HG03103 (cell line): ENCODE data around the gene TOX2.

ENCODE experiments used
- ATAC-seq: cut with Tn5 transposase; IDR thresholded peaks from one replicate; pipeline ENCODE4 v1.9.1; 2021; ENCODE audit warnings: low read depth; ENCODE audit not compliant: unreplicated experiment

TOX2 gene

DNA sequence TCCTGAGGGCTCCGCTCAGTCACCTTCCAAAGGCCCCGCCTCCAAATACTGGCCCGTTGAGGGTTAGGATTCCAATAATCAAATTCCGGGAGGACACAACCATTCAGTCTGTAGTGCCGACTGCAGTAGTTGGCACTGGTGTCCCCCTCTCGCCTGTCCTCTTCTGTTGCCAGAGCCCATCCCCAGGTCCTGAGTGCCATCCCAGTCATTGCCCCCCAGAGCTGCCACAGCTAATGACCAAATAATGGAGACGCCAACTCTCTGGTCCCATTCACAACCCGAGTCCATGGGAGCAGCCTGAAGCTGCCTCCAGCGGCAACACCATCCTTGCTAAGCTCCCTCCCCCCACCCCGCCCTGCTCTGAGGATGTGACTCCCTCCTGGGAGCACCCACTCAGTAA lies 156.4 kb downstream of the TOX2 start:
- no peak for ATAC-seq

- no peak for ATAC-seq
Measured at GRCh38 chr20:44071526-44072111, 157.0 kb downstream of the TOX2 start.

DNA sequence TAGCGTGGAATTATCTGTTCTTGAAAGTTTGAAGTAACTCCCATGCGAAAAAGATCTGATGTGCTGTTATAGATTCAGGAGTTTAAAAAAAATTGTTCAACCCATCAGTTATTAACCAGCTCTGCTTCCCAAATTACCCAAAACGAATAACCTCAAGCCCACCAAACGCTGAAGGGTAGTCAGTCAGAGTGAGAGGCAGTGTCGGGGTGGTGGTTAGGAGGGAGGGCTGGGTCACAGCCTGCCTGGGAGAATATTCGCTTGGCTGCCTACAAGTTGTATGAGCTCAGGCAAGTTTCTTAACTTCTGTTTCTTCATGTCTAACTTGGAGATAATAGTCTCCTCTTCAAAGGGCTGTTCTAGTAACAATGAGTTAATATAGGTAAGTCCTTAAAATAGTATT lies 157.7 kb downstream of the TOX2 start:
- ATAC-seq: no peak

DNA sequence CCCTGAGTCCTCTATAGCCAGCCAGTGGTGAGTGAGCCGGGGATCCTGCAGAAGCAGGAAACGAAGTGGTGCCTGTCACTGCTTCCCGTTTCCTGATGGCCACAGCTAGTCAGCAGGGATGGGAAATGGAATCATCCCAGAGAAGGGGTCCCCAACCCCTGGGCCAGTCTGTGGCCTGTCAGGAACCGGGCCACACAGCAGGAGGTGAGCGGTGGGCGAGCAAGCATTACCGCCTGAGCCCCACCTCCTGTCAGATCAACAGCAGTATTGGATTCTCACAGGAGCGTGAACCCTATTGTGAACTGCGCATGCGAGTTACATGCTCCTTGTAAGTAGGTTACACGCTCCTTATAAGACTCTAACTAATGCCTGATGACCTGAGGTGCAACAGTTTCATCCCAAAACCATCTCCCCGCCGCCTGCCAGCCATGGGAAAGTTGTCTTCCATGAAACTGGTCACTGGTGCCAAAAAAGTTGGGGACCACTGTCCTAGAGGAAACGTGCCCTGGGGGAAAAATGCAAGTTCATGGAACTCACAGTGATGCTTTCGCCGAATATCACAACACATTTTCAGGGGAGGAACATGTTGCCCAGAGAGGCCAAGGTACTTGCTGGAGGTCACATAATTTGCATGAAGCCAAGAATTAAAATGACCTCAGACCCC lies 158.5 kb downstream of the TOX2 start:
- no peak for ATAC-seq

- ATAC-seq: no peak
Measured at GRCh38 chr20:44073675-44074071, 159.0 kb downstream of the TOX2 start.

DNA sequence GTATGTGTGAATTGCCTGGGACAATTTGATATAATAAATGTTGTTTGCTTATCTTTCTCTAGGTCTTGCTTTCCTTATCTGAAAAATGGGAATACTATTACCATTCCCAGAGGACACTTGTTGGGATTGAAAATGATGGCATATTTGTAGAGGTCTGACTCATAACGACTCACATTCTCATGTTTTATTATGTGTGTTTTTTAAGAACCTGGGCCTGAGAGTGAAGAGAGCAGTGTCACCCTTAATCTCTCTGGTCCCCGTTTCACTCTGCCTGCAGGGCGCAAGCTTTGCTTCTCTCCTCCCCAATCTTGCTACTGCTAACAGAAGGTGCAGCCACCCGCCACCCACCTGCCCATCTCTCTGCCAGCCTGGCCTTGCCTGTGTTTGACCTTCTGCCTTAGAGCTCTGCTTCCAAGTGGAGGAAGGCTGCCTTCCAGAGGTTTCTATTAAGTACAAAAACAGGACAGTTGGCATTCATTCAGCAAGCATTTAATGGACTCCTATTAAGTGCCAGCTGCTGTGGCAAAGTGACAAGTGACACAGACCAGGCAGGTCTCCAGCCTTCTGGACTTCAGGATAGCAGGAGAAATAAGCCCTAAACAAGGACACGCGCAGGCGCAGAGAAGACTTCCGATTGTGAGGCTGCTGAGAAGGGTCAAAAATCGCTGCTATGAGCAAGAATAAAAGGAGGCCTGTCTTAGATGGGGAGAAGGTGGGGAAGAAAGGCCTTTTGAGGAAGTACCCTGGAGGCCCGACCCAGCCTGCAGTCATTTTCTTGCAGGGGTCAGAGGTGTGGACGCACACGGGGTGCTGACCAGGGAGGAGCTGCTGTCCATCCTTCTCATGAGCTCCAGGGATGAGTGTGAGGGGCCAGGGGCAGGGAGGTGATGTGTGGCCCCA lies 159.8 kb downstream of the TOX2 start:
- ATAC-seq: no peak

DNA sequence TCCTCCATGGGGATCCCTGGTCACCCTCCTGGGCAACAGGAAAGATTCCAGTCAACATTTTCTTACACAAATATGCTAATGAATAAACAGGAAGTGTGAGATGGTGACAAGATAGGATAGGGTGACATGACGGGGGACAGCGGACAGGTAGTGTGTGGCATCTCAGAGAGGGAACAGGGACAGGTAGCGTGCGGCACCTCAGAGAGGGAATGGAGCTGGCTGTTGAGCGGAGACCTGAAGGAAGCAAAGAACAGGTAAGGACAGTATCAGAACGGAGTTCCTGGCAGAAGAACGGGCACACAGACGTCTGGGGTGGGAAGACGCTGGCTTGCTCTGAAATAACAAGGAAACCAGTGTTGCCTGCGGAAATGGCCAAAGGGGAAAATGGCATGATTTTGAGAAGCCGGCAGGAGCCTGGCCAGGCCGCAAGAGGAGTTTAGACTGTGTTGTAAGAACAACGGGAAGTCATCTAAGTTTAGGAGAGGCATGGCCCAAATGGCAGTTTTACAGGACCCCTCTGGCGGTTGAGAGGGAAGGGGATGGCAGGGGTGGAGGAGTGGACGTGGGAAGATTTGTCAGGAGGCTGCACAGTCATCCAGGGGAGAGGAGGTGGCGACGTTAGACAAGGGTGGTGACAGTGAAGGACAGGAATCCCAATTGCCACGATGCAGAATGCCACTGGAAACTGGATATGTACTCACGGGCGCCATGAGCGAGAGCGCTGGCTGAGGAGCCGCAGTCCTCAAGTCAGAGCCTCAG lies 160.7 kb downstream of the TOX2 start:
- no peak for ATAC-seq

DNA sequence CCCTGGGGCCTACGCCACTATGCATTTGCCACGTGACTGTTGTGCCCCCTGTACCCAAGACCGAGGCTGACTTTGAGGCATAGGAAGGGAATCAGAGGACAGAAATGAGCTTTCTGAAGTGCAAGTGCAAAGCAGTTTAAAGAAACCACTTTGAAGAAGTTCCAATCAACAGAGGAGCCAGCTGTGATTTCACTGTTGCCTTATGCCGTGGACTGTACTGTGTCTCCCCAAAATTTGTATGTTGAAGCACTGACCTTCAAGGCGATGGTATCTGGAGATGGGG lies 161.2 kb downstream of the TOX2 start:
- no peak for ATAC-seq

DNA sequence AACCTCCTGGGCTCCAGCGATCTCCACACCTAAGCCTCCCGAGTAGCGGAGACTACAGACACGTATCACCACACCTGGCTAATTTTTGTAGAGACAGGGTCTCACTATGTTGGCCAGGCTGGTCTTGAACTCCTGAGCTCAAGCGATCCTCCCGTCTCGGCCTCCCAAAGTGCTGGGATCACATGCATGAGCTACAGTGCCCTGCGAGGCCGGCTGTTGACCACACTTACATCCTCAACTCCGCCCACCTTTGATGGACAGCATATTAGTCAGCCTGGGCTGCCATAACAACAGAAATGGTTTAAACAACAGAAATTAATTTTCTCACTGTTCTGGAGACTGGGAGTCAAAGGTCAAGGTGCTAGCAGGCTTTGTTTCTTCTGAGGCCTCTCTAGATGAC lies 164.6 kb downstream of the TOX2 start:
- ATAC-seq: no peak

GRCh38 chr20:44080064-44080463 lies 165.4 kb downstream of the TOX2 start:
- no peak for ATAC-seq

DNA sequence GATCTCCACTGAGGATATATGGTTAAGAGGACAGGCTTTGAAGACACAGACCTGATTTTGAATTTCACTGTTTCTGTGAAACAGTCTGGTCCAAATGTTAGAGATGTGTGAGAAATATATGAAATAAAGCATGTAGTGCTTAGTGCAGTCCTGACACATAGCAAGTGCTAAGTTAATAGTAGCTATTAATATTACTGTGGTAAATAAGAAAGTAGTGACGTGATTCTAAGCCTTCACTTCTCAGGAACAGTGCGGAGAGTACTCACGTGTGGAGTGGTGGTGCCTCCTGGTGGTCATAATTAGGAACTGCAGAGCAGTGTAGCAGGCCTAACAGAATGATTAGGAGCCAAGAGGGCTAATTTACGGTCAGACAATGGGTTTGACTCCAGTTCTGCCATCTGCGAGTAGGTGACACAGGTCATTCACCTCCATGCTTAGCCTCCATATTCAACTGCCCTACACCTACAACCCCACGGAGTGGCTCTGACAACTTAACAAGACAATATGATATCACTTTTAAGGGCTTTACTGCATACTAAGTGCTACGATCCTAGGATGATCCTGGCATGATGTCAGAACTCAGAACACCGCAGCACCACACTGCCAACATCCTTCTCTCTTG lies 166.1 kb downstream of the TOX2 start:
- ATAC-seq: peak; percentile 85

DNA sequence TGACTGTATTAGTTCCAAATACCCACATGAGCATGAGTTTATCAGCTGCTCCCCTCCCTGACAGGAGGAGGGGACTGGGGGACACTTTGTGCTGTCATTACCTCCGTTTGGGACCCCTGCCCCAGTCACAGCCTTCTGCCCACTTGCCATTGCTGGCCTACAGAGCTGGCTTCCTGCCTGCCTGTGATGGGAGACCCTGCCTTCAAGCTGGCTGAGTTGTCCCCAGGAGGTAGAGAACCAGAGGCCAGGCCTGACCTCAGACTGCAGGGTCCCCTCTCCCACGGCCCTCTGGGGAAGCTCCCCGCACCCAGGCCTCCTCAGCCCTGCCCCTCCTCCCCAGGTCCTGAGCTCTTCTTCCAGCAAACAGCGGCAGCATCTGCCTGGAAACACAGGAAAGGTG lies 166.8 kb downstream of the TOX2 start:
- ATAC-seq: no peak

GRCh38 chr20:44081888-44082287 lies 167.2 kb downstream of the TOX2 start:
- no peak for ATAC-seq

DNA sequence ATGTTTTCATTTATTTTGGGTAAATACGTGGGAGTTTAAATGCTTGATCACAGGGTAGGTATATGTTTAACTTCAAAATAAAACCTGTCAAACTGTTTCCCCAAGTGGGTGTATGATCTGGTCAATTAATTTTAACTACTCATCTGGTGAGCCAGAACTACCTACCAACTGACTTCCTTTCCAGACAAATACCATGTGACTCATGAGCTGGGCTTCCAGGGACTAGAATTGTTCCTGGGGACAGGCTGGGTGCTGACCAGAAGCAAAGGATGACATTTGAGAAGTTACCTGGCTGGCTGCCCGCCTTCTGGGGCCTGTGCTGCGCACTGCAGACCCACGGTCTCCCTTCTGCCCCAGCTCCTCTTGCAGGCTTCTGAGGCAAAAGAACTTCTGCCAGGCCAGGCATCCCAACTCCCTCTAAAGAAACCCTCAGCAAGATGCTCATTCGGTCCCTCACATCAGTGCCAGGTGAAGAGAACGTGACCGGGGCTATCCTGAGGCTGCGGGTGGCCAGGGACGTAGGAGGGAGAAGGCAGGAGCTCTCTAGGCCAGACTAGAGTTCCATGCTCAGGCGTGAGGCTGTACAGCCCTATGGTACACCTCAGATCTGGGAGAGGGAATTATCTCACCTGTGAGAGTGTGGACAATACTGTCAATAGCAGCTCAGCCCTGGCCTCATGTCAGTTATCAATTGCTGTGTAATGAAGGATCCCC lies 168.7 kb downstream of the TOX2 start:
- no peak for ATAC-seq

DNA sequence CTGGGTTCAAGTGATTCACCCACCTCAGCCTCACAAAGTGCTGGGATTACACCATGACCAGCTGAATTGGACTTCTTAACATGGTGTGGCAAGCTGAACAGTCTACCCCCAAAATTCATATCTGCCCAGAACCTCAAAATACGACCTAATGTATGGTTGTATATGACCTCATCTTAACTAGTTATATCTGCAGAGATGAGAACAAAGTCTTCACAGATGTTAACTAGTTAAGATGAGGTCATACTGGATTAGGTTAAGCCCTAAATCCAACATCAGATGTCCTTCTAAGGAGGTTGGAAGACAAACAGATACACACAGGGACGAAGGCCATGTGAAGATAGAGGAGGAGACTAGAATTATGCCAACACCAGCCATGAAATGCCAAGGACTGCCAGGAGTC lies 169.8 kb downstream of the TOX2 start:
- no peak for ATAC-seq

DNA sequence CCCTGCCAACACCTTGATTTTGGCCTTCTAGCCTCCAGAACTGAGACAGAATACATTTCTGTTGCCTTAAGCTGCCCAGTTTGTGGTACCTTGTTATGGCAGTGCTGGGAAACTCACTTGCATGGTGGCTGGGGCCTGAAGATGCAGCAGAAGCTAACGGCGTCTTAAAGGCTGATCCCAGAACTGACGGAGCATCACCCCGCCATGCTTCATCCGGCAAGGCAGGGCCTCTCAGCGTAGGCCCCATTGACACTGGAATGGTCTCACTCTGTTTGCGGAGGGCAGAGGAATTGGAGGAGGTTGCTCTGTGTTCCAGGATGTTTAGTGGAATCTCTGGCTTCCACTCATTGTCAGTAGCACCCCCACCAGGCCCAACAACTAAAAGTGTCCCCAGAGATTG lies 170.2 kb downstream of the TOX2 start:
- no peak for ATAC-seq

GRCh38 chr20:44085616-44086434 lies 171.2 kb downstream of the TOX2 start:
- ATAC-seq: no peak

GRCh38 chr20:44087051-44087856 lies 172.6 kb downstream of the TOX2 start:
- ATAC-seq: no peak

DNA sequence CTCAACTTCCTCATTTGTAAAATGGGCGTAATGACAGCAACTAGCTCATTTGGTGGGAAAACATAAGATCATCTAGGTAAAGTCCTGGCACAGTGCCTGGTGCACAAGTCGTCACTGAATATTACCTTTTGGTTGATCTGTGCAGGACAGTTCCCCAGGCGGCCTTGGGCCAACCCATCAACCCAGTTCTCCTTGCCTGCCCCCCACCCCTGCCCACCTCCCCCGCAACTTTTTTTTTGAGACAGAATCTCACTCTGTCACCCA lies 173.1 kb downstream of the TOX2 start:
- no peak for ATAC-seq
